GM19438 (cell line): ENCODE data around the gene AJAP1.

Experiments used
- ATAC-seq: cut with Tn5 transposase; IDR thresholded peaks from one replicate; pipeline ENCODE4 v1.9.1; 2021; ENCODE audit warnings: low read depth; ENCODE audit not compliant: unreplicated experiment

AJAP1 gene

GRCh38 chr1:4630561-4630960 lies 23.8 kb upstream of the AJAP1 start:
- ATAC-seq, result no peak

- no peak for ATAC-seq
Observed at GRCh38 chr1:4631321-4631720, 23.1 kb upstream of the AJAP1 start.

- ATAC-seq, result no peak
Observed at GRCh38 chr1:4633346-4633745, 21.1 kb upstream of the AJAP1 start.

GRCh38 chr1:4634156-4634792 lies 20.1 kb upstream of the AJAP1 start:
- ATAC-seq, result no peak

GRCh38 chr1:4634793-4635406 lies 19.5 kb upstream of the AJAP1 start:
- no peak for ATAC-seq

- ATAC-seq, result no peak
Observed at GRCh38 chr1:4636186-4636585, 18.2 kb upstream of the AJAP1 start.

- no peak for ATAC-seq
Observed at GRCh38 chr1:4636644-4637380, 17.6 kb upstream of the AJAP1 start.

- no peak for ATAC-seq
Observed at GRCh38 chr1:4637616-4638344, 16.6 kb upstream of the AJAP1 start.

- ATAC-seq, result no peak
Observed at GRCh38 chr1:4638345-4638729, 16.1 kb upstream of the AJAP1 start.

- ATAC-seq, result no peak
Observed at GRCh38 chr1:4640931-4641330, 13.5 kb upstream of the AJAP1 start.

GRCh38 chr1:4647391-4647790 lies 7.0 kb upstream of the AJAP1 start:
- ATAC-seq, result no peak

GRCh38 chr1:4648657-4649056 lies 5.8 kb upstream of the AJAP1 start:
- no peak for ATAC-seq

GRCh38 chr1:4650481-4650880 lies 3.9 kb upstream of the AJAP1 start:
- no peak for ATAC-seq

GRCh38 chr1:4650981-4651380 lies 3.4 kb upstream of the AJAP1 start:
- no peak for ATAC-seq

- no peak for ATAC-seq
Observed at GRCh38 chr1:4652631-4653327, 1.6 kb upstream of the AJAP1 start.

- no peak for ATAC-seq
Observed at GRCh38 chr1:4653328-4653660, 1.1 kb upstream of the AJAP1 start.

GRCh38 chr1:4654764-4655673 lies 610 bp downstream of the AJAP1 start:
- ATAC-seq, result no peak

GRCh38 chr1:4655674-4656532 lies 1.5 kb downstream of the AJAP1 start:
- no peak for ATAC-seq
